Neural cell (in vitro differentiated cells): ENCODE results near the gene C11orf24.

Experiments
- EZH2 ChIP-seq: fragments of 200-600, 300-800 bp; shearing (Covaris generic), sonication (generic); IDR thresholded peaks from 2 replicates; pipeline ENCODE4 v1.6.1; 2014; ENCODE audit warnings: antibody characterized with exemption, low read length, borderline replicate concordance, mild to moderate bottlenecking; ENCODE audit not compliant: insufficient read depth, poor library complexity, severe bottlenecking
- MXI1 ChIP-seq: fragments of 450-650 bp; conservative IDR thresholded peaks from 2 replicates; pipeline ENCODE4 v1.6.1; 2014; ENCODE audit warnings: antibody characterized with exemption, mild to moderate bottlenecking; ENCODE audit not compliant: poor library complexity, severe bottlenecking
- POLR2AphosphoS5 ChIP-seq: IDR thresholded peaks from 2 replicates; pipeline ENCODE4 v1.6.1; 2012
- RAD21 ChIP-seq: fragments of 450-650 bp; conservative IDR thresholded peaks from 2 replicates; pipeline ENCODE4 v1.6.1; 2014; ENCODE audit warnings: antibody characterized with exemption, mild to moderate bottlenecking, moderate library complexity
- SMC3 ChIP-seq: fragments of 450-650 bp; conservative IDR thresholded peaks from 2 replicates; pipeline ENCODE4 v1.6.1; 2014; ENCODE audit warnings: antibody characterized with exemption, mild to moderate bottlenecking, moderate library complexity; ENCODE audit not compliant: poor library complexity
- TAF1 ChIP-seq: IDR thresholded peaks from 2 replicates; pipeline ENCODE4 v1.6.1; 2012; ENCODE audit warnings: low read depth
- TF ChIP-seq, protein P1 (sequence below): fragments of 450-650 bp; IDR thresholded peaks from 2 replicates; pipeline ENCODE4 v1.5.1; 2014; ENCODE audit warnings: antibody characterized with exemption, mild to moderate bottlenecking, moderate library complexity; ENCODE audit not compliant: poor library complexity, severe bottlenecking
- TF ChIP-seq, protein P2 (sequence below): IDR thresholded peaks from 2 replicates; pipeline ENCODE4 v1.6.1; 2012; ENCODE audit warnings: borderline replicate concordance

DNA sequence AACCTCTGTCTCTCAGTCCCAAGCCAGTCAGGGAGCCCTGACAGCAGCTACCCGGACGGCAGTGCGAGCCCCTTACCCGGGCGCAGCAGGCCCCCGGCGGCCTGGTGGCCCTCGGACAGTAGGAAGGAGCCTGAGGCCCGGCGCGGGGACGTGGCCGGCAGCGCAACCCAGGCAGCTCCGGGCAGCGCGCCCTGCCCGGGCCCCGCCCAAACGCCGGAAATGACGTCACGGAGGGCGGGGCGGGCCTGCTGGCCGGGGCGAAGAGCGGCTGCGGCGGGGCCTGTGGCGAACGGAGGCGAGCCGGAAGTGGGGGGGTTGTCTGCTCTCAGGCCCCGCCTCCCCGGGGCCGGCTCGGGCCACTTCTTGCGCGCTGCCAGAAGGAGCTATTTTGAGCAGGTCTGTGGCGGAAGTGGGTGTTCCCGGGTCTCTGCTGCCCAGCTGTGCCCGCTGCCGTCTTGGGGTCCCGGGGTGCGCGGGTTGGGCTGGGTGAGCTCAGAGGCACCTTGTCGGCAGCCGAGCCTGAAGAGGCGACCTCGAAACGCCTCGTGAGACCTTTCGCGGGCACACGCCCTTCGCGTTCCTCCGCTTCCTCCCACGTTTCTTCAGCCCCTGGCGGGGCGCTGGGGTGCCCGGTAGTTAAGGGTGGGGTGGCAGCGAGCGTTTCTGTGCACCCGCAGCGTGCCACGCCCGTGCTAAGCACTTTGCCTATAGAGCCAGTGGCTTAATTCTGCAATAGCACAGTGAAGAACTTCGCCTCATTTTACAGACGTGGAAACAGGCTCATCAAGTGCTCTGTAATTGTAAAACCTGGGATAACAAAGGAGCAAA, at the start of gene C11orf24:
- TF ChIP-seq, protein P1, sequence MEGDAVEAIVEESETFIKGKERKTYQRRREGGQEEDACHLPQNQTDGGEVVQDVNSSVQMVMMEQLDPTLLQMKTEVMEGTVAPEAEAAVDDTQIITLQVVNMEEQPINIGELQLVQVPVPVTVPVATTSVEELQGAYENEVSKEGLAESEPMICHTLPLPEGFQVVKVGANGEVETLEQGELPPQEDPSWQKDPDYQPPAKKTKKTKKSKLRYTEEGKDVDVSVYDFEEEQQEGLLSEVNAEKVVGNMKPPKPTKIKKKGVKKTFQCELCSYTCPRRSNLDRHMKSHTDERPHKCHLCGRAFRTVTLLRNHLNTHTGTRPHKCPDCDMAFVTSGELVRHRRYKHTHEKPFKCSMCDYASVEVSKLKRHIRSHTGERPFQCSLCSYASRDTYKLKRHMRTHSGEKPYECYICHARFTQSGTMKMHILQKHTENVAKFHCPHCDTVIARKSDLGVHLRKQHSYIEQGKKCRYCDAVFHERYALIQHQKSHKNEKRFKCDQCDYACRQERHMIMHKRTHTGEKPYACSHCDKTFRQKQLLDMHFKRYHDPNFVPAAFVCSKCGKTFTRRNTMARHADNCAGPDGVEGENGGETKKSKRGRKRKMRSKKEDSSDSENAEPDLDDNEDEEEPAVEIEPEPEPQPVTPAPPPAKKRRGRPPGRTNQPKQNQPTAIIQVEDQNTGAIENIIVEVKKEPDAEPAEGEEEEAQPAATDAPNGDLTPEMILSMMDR, result peak; percentile 21
- no peak for TF ChIP-seq EZH2
- TF ChIP-seq, protein P2, sequence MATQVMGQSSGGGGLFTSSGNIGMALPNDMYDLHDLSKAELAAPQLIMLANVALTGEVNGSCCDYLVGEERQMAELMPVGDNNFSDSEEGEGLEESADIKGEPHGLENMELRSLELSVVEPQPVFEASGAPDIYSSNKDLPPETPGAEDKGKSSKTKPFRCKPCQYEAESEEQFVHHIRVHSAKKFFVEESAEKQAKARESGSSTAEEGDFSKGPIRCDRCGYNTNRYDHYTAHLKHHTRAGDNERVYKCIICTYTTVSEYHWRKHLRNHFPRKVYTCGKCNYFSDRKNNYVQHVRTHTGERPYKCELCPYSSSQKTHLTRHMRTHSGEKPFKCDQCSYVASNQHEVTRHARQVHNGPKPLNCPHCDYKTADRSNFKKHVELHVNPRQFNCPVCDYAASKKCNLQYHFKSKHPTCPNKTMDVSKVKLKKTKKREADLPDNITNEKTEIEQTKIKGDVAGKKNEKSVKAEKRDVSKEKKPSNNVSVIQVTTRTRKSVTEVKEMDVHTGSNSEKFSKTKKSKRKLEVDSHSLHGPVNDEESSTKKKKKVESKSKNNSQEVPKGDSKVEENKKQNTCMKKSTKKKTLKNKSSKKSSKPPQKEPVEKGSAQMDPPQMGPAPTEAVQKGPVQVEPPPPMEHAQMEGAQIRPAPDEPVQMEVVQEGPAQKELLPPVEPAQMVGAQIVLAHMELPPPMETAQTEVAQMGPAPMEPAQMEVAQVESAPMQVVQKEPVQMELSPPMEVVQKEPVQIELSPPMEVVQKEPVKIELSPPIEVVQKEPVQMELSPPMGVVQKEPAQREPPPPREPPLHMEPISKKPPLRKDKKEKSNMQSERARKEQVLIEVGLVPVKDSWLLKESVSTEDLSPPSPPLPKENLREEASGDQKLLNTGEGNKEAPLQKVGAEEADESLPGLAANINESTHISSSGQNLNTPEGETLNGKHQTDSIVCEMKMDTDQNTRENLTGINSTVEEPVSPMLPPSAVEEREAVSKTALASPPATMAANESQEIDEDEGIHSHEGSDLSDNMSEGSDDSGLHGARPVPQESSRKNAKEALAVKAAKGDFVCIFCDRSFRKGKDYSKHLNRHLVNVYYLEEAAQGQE, result peak; percentile 80
- TF ChIP-seq SMC3, result peak; percentile 36
- TF ChIP-seq MXI1, result peak; percentile 89
- TF ChIP-seq TAF1, result peak; percentile 84
- TF ChIP-seq POLR2AphosphoS5, result peak; percentile 83
- TF ChIP-seq RAD21, result no peak
